Spleen (tissue), 11 donors: ENCODE data around the gene AHCYL2. TPM values are rescaled to one million over a fixed set of nuclear protein-coding genes. Genes with fewer than 3 reads are reported as not detected.
"Not testable (repeated sequence)": the region's sequence is repeated elsewhere in the genome, so short reads cannot be mapped to it uniquely, and the experiment has no call there.

Experiments
- DNase-seq: peaks from one replicate; pipeline ENCODE4 v3.0.0-alpha.2; 2020
- H3K27ac ChIP-seq, 8 donors: fragments of 200-600 bp; sonication (generic) in 7 of 8; 1 replicate in 4 of 8; 2 replicates in 4 of 8; pipeline versions ENCODE4 v1.5.0 to v1.8.0; 2016 to 2021; ENCODE audit warnings: inconsistent platforms in 4 of 8, mild to moderate bottlenecking in 4 of 8, moderate library complexity in 1 of 8
- H3K27me3 ChIP-seq, 7 donors: fragments of 200-600 bp; sonication (generic) in 6 of 7; replicated peaks in 1 of 7; 1 replicate in 4 of 7; 2 replicates in 3 of 7; pipeline versions ENCODE4 v1.5.0 to v1.8.0; 2016 to 2021; ENCODE audit warnings: inconsistent platforms in 3 of 7, mild to moderate bottlenecking in 1 of 7
- H3K36me3 ChIP-seq, 6 donors: fragments of 200-600 bp; sonication (generic) in 5 of 6; 1 replicate in 4 of 6; 2 replicates in 2 of 6; pipeline versions ENCODE4 v1.5.0 to v1.8.0; 2016 to 2021; ENCODE audit warnings: inconsistent platforms in 2 of 6
- H3K4me1 ChIP-seq, 6 donors: fragments of 200-600 bp; sonication (generic) in 5 of 6; 1 replicate in 3 of 6; 2 replicates in 3 of 6; pipeline versions ENCODE4 v1.5.0 to v1.8.0; 2016 to 2021; ENCODE audit warnings: inconsistent platforms in 3 of 6
- H3K4me3 ChIP-seq, 8 donors: fragments of 200-600 bp; sonication (generic) in 7 of 8; 1 replicate in 4 of 8; 2 replicates in 4 of 8; pipeline versions ENCODE4 v1.5.0 to v1.8.0; 2016 to 2021; ENCODE audit warnings: inconsistent platforms in 4 of 8, mild to moderate bottlenecking in 4 of 8, moderate library complexity in 2 of 8
- H3K9me3 ChIP-seq, 8 donors: fragments of 200-600 bp; sonication (generic) in 7 of 8; 1 replicate in 4 of 8; 2 replicates in 4 of 8; pipeline versions ENCODE4 v1.5.0 to v1.8.0; 2016 to 2021; ENCODE audit warnings: inconsistent platforms in 4 of 8
- CTCF ChIP-seq, 11 experiments: fragments of 200-600 bp in 7 of 11; fragments of 450-650 bp in 4 of 11; sonication (generic) in 4 of 11; IDR thresholded peaks in 8 of 11; conservative IDR thresholded peaks in 3 of 11; 1 replicate in 7 of 11; 2 replicates in 4 of 11; pipeline versions ENCODE4 v1.4.0 to v1.8.0; 2016 to 2021; ENCODE audit warnings: antibody characterized with exemption in 11 of 11, inconsistent platforms in 4 of 11, mild to moderate bottlenecking in 1 of 11
- POLR2A ChIP-seq, 3 donors: fragments of 450-650 bp; IDR thresholded peaks; one replicate each; pipeline ENCODE4 v1.5.1; 2017; ENCODE audit warnings: antibody characterized with exemption in 3 of 3, mild to moderate bottlenecking in 1 of 3
- POLR2AphosphoS5 ChIP-seq, 3 donors: sonication (generic); formaldehyde crosslinking; IDR thresholded peaks; one replicate each; pipeline ENCODE4 v1.5.1; 2017; ENCODE audit warnings: antibody characterized with exemption in 3 of 3
- WGBS, 5 donors: extraction: QIAGEN DNeasy Blood & Tissue Kit in 3 of 5; methylation state at CpG; one replicate each; pipeline versions ENCODE4 v1.1.5 to v1.1.7; 2013 to 2018; 5-methylcytosine and 5-hydroxymethylcytosine counted together
- intact Hi-C: fragments of 100-400 bp; cut with DNase I; formaldehyde crosslinking; loops from one replicate; pipeline ENCODE4 v1.15.0; 2023; ENCODE audit warnings: low total_unique reads
- polyA plus RNA-seq, 3 donors: library from polyadenylated mRNA; stranded (reverse); fragments of 200-250 nt; gene quantifications; one replicate each; pipeline ENCODE4 v1.2.1, GENCODE V29; 2013
- total RNA-seq, 7 donors: library from RNA; depleted of rRNA in 3 of 7; stranded (reverse); fragments of >200 nt in 3 of 7; fragmentation: NEBNext Ultra II Directional in 4 of 7; extraction: Animal tissue kit (Norgen Biotek cat#: 25700) in 4 of 7; gene quantifications; one replicate each; pipeline versions ENCODE4 v1.1.0 to v1.2.1, GENCODE V29; 2016 to 2021
- donor health status: healthy with polysubstance abuse.
- donor health status: DM: no; HTN: no; CAD: no; lungs with moderate emphysema.
- donor health status: DM: no; HTN: no; CAD: no.
- donor health status: Bipolar disorder and iron deficiency.
- donor health status: healthy.
- donor health status: DM: no; HTN: no; CAD: no.
- donor health status: DM: yes; HTN: yes; CAD: no.

AHCYL2 gene
- total and polyA plus RNA-seq, 10 donors: 3.1 to 20.1 (median 17.8) TPM

DNA sequence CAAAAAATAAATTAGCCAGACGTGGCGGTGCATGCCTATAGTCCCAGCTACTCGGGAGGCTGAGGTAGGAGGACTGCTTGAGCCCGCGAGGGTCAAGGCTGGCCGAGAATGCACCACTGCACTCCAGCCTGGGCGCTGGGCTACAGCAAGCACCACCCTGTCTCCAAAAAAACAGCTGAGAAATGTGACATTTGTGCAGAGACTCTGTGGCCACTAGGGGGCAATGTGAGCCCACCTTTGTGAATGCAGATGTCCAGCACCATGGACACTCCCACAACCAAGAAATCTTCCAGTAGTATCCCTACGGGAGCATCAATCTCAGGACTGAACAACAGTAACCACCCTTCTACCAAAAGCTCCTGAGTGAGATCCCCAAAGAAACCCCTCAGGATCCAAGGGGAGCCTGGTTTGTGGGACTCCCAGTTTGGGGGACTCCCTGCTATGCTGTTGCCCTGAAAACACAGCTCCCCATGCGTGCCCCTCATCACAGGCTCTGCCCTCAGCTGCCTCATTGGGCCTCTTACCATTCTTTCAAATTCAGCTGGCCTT is 6.2 kb upstream of the AHCYL2 start:
- TF ChIP-seq POLR2A (IDR thresholded peaks at IDR 0.05) (no peak), POLR2AphosphoS5 (IDR thresholded peaks at IDR 0.05) (no peak), CTCF (IDR thresholded peaks at IDR 0.05 in 8 of 11, conservative IDR thresholded peaks at IDR 0.05 in 3 of 11) (peak; percentile 72 to 91 (median 85))
- DNase-seq: peak; percentile 89
- H3K27ac ChIP-seq: no peak overlapping the region
- H3K36me3 ChIP-seq: no peaks in the 10 kb centered on the region
- no peaks in the 10 kb centered on the region for H3K9me3 ChIP-seq
- peaks cover 0 to 30% (median 18%) of the 10 kb centered on the region in 6 donors for H3K4me1 ChIP-seq
- peaks cover 0 to 12% (median 0%) of the 10 kb centered on the region in 7 donors for H3K27me3 ChIP-seq
- intact Hi-C loops: loop anchor here (2.0 kb wide), 1 partner anchor 80 kb away; no protein-coding TSS in a partner anchor
- WGBS, 5 donors: 11 to 16% (median 13%) methylated on average over 9 of the region's 9 CpGs
- no peak overlapping the region for H3K4me3 ChIP-seq

- not testable (repeated sequence) for H3K36me3 ChIP-seq, H3K27ac ChIP-seq, H3K9me3 ChIP-seq, DNase-seq, H3K4me3 ChIP-seq
- 82 to 95% (median 91%) methylated on average over 4 of the region's 4 CpGs for WGBS, 5 donors
- intact Hi-C loops: loop anchor here (2.0 kb wide), 1 partner anchor 80 kb away; no protein-coding TSS in a partner anchor
- Histone ChIP-seq H3K27me3 (peaks cover 0 to 12% (median 0%) of the 10 kb centered on the region in 7 donors), H3K4me1 (peaks cover 4 to 35% (median 23%) of the 10 kb centered on the region in 6 donors)
Measured at GRCh38 chr7:129219166-129219565, 5.7 kb upstream of the AHCYL2 start.

DNA sequence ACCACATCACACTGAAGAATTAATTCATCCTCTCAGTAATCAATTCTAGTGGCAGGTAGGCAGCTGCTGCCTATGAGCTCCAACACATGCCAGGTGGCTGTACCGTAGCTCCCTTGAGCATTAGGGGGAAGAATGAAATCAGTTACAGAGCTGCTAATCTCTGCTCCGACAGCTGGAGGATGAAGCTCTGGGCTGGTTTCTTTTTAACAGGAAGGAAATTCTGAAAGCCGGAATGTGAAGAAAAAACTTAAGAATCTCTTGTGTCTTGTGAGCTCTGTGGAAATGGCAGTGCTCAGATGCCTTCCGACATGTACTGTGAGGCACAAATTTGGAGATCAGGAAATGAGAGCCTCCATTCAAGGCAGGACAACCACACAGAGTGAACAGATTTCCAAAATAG is 2.8 kb upstream of the AHCYL2 start:
- Histone ChIP-seq H3K36me3 (no peaks in the 10 kb centered on the region), H3K9me3 (no peaks in the 10 kb centered on the region), H3K4me3 (peak overlapping the region in 1 of 8 donors; percentile 5), H3K27me3 (peaks cover 0 to 12% (median 0%) of the 10 kb centered on the region in 7 donors), H3K4me1 (peaks cover 4 to 56% (median 38%) of the 10 kb centered on the region in 6 donors), H3K27ac (peak overlapping the region in 6 of 8 donors; percentile 32 to 59 (median 48))
- no peak for DNase-seq
- TF ChIP-seq CTCF (IDR thresholded peaks at IDR 0.05 in 8 of 11, conservative IDR thresholded peaks at IDR 0.05 in 3 of 11) (no peak), POLR2AphosphoS5 (IDR thresholded peaks at IDR 0.05) (no peak), POLR2A (IDR thresholded peaks at IDR 0.05) (no peak)
- 2 to 7% (median 3%) methylated on average over 4 of the region's 4 CpGs for WGBS, 5 donors
- intact Hi-C loops: loop anchor here (10.0 kb wide), 2 partner anchors 53 to 253 kb away; no protein-coding TSS in a partner anchor

GRCh38 chr7:129225206-129225930 is 538 bp downstream of the AHCYL2 start:
- peak; percentile 94 for DNase-seq
- H3K27me3 ChIP-seq: no peaks in the 10 kb centered on the region
- H3K27ac ChIP-seq: peak overlapping the region; percentile 67 to 97 (median 95)
- no peaks in the 10 kb centered on the region for H3K9me3 ChIP-seq
- H3K36me3 ChIP-seq: no peaks in the 10 kb centered on the region
- TF ChIP-seq POLR2AphosphoS5 (IDR thresholded peaks at IDR 0.05) (no peak), CTCF (IDR thresholded peaks at IDR 0.05 in 8 of 11, conservative IDR thresholded peaks at IDR 0.05 in 3 of 11) (no peak), POLR2A (IDR thresholded peaks at IDR 0.05) (no peak)
- peak overlapping the region; percentile 73 to 100 (median 96) for H3K4me3 ChIP-seq
- 0 to 1% (median 1%) methylated on average over 19 to 60 of the region's 60 CpGs for WGBS, 5 donors
- intact Hi-C loops: loop anchor here (10.0 kb wide), 2 partner anchors 49 to 249 kb away; no protein-coding TSS in a partner anchor
- H3K4me1 ChIP-seq: peaks cover 4 to 57% (median 31%) of the 10 kb centered on the region in 6 donors
